A549 (cell line): ENCODE data around the gene ZCCHC10.

ENCODE experiments used
- CHD2 ChIP-seq: fragments of 150-350 bp; IDR thresholded peaks from 2 replicates; pipeline ENCODE4 v1.6.1; 2014; ENCODE audit warnings: low read length; ENCODE audit not compliant: partially characterized antibody
- MYC ChIP-seq: IDR thresholded peaks from 2 replicates; pipeline ENCODE4 v1.6.1; 2012; ENCODE audit warnings: mild to moderate bottlenecking, inconsistent platforms, low read length, improper control_type of control experiment, borderline replicate concordance
- TF ChIP-seq, protein P1 (sequence below): fragments of >200 bp; sonication (Bioruptor Twin); formaldehyde crosslinking; IDR thresholded peaks from 3 replicates; pipeline ENCODE4 v1.5.1; 2016

DNA sequence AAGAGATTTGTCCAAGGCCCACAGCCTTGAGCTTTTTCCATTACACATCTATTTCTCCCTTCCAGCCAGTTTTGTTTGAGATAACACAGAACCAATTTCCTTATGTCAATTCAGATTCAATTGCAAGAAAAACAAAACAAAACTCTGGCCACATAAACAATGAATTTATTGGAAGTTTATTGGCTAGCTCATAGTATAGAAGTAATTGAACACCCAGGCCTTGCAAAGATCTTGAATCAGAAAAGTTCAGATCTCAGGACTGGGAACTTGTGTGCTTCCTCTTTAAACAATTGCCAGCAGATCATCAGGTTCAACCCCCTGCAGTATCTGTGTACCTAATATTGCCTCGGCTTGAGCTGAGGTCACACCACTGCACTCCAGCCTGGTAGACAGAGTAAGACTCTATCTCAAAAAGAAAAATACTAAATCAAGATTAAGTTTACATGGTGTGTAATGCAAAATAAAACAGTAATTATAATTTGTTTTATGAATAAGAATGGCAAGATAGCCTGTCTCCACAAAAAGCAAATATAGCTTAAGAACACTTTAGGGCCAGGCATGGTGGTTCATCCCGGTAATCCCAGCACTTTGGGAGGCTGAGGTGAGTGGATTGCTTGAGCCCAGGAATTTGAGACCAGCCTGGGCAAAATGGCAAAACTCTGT, 4.1 kb upstream of the ZCCHC10 start:
- TF ChIP-seq, protein P1, sequence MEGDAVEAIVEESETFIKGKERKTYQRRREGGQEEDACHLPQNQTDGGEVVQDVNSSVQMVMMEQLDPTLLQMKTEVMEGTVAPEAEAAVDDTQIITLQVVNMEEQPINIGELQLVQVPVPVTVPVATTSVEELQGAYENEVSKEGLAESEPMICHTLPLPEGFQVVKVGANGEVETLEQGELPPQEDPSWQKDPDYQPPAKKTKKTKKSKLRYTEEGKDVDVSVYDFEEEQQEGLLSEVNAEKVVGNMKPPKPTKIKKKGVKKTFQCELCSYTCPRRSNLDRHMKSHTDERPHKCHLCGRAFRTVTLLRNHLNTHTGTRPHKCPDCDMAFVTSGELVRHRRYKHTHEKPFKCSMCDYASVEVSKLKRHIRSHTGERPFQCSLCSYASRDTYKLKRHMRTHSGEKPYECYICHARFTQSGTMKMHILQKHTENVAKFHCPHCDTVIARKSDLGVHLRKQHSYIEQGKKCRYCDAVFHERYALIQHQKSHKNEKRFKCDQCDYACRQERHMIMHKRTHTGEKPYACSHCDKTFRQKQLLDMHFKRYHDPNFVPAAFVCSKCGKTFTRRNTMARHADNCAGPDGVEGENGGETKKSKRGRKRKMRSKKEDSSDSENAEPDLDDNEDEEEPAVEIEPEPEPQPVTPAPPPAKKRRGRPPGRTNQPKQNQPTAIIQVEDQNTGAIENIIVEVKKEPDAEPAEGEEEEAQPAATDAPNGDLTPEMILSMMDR = no peak
- TF ChIP-seq CHD2 = no peak
- TF ChIP-seq MYC = no peak
